ENCODE measurements around the gene TCFL5.

TCFL5 gene

GRCh38 chr20:62796699-62797491 lies 64.7 kb downstream of the TCFL5 start:
- Histone ChIP-seq H3K4me2 (ENCODE audit: low read depth, low read length, poor library complexity, severe bottlenecking) (peak overlapping the region; percentile 94), H3K27me3 (ENCODE audit: insufficient read depth, low read length, poor library complexity, severe bottlenecking) (no peaks in the 10 kb centered on the region), H3K9me3 (ENCODE audit: insufficient read depth, low read depth, low read length) (no peaks in the 10 kb centered on the region), H4K20me1 (ENCODE audit: insufficient read depth, low read length, poor library complexity, severe bottlenecking) (peaks cover 11% of the 10 kb centered on the region), H3K79me2 (ENCODE audit: insufficient read depth, low read length) (peaks cover 25% of the 10 kb centered on the region), H3F3A (ENCODE audit: low read depth) (peaks cover 3% of the 10 kb centered on the region; the same call in 1 of the 2 replicates), H3K4me1 (ENCODE audit: insufficient read depth, low read length, poor library complexity, severe bottlenecking) (peaks cover 27% of the 10 kb centered on the region), H2AFZ (ENCODE audit: low read length) (peak overlapping the region; percentile 65; the same call in 1 of the 2 replicates), H3K4me3 (ENCODE audit: low read length, poor library complexity, severe bottlenecking) (peak overlapping the region; percentile 83), H3K36me3 (ENCODE audit: insufficient read depth, low read length) (peaks cover 26% of the 10 kb centered on the region; the same call in 1 of the 2 replicates), H3K9me2 (replicated peaks; ENCODE audit: low read depth, low read length) (no peaks in the 10 kb centered on the region), H3K9ac (ENCODE audit: low read depth, low read length, poor library complexity, severe bottlenecking) (peak overlapping the region; percentile 96)
- TF ChIP-seq EZH2phosphoT487 (IDR thresholded peaks at IDR 0.05; ENCODE audit: borderline replicate concordance) (no peak), CTCF (conservative IDR thresholded peaks at IDR 0.05; ENCODE audit: low read length) (no peak)

- Histone ChIP-seq H3K9me2 (replicated peaks; ENCODE audit: low read depth, low read length) (no peaks in the 10 kb centered on the region), H2AFZ (ENCODE audit: low read length) (peak overlapping the region; percentile 80), H3K79me2 (ENCODE audit: insufficient read depth, low read length) (peaks cover 25% of the 10 kb centered on the region), H4K20me1 (ENCODE audit: insufficient read depth, low read length, poor library complexity, severe bottlenecking) (peaks cover 11% of the 10 kb centered on the region), H3K4me3 (ENCODE audit: low read length, poor library complexity, severe bottlenecking) (peak overlapping the region; percentile 83), H3K4me1 (ENCODE audit: insufficient read depth, low read length, poor library complexity, severe bottlenecking) (peaks cover 30% of the 10 kb centered on the region), H3K36me3 (ENCODE audit: insufficient read depth, low read length) (peaks cover 18% of the 10 kb centered on the region; the same call in 1 of the 2 replicates), H3F3A (ENCODE audit: low read depth) (peaks cover 3% of the 10 kb centered on the region; the same call in 1 of the 2 replicates), H3K4me2 (ENCODE audit: low read depth, low read length, poor library complexity, severe bottlenecking) (peak overlapping the region; percentile 87), H3K27me3 (ENCODE audit: insufficient read depth, low read length, poor library complexity, severe bottlenecking) (no peaks in the 10 kb centered on the region), H3K9ac (ENCODE audit: low read depth, low read length, poor library complexity, severe bottlenecking) (peak overlapping the region; percentile 96), H3K9me3 (ENCODE audit: insufficient read depth, low read depth, low read length) (no peaks in the 10 kb centered on the region)
- TF ChIP-seq CTCF (conservative IDR thresholded peaks at IDR 0.05; ENCODE audit: low read length) (no peak), EZH2phosphoT487 (IDR thresholded peaks at IDR 0.05; ENCODE audit: borderline replicate concordance) (no peak)
Measured at GRCh38 chr20:62795023-62795761, 66.4 kb downstream of the TCFL5 start.

- Histone ChIP-seq H3K9me3 (ENCODE audit: insufficient read depth, low read depth, low read length) (no peaks in the 10 kb centered on the region), H3K9ac (ENCODE audit: low read depth, low read length, poor library complexity, severe bottlenecking) (peak overlapping the region; percentile 96), H3K9me2 (replicated peaks; ENCODE audit: low read depth, low read length) (no peaks in the 10 kb centered on the region), H2AFZ (ENCODE audit: low read length) (peak overlapping the region; percentile 14; the same call in 1 of the 2 replicates), H3K36me3 (ENCODE audit: insufficient read depth, low read length) (peaks cover 10% of the 10 kb centered on the region; the same call in 1 of the 2 replicates), H3F3A (ENCODE audit: low read depth) (peaks cover 3% of the 10 kb centered on the region; the same call in 1 of the 2 replicates), H3K4me2 (ENCODE audit: low read depth, low read length, poor library complexity, severe bottlenecking) (peak overlapping the region; percentile 87), H3K79me2 (ENCODE audit: insufficient read depth, low read length) (peaks cover 24% of the 10 kb centered on the region), H3K4me3 (ENCODE audit: low read length, poor library complexity, severe bottlenecking) (peak overlapping the region; percentile 83), H3K27me3 (ENCODE audit: insufficient read depth, low read length, poor library complexity, severe bottlenecking) (no peaks in the 10 kb centered on the region), H4K20me1 (ENCODE audit: insufficient read depth, low read length, poor library complexity, severe bottlenecking) (peaks cover 11% of the 10 kb centered on the region), H3K4me1 (ENCODE audit: insufficient read depth, low read length, poor library complexity, severe bottlenecking) (peaks cover 29% of the 10 kb centered on the region)
- no peak for TF ChIP-seq CTCF (conservative IDR thresholded peaks at IDR 0.05; ENCODE audit: low read length)
- no peak for TF ChIP-seq EZH2phosphoT487 (IDR thresholded peaks at IDR 0.05; ENCODE audit: borderline replicate concordance)
Measured at GRCh38 chr20:62794007-62794724, 67.5 kb downstream of the TCFL5 start.
